Hepatocyte (in vitro differentiated cells): ENCODE measurements around the gene TMEM25. TPM values are rescaled to one million over a fixed set of nuclear protein-coding genes. Genes with fewer than 3 reads are reported as not detected.

ENCODE experiments used
- DNase-seq: peaks from one replicate; pipeline ENCODE4 v3.0.0-alpha.2; 2016; ENCODE audit warnings: low spot score
- H2AFZ ChIP-seq: fragments of 200-600 bp; sonication (generic); 2 replicates; pipeline ENCODE4 v1.6.0; 2016; ENCODE audit warnings: antibody characterized with exemption, mild to moderate bottlenecking
- H3K27ac ChIP-seq: fragments of 200-600 bp; sonication (generic); 2 replicates; pipeline ENCODE4 v1.5.1; 2016; ENCODE audit warnings: mild to moderate bottlenecking
- H3K27me3 ChIP-seq: fragments of 200-600 bp; sonication (generic); 2 replicates; pipeline ENCODE4 v1.6.1; 2016
- H3K36me3 ChIP-seq: fragments of 200-600 bp; sonication (generic); replicated peaks from 2 replicates; pipeline ENCODE4 v1.5.1; 2016; ENCODE audit warnings: low read depth; ENCODE audit not compliant: insufficient read depth
- H3K4me1 ChIP-seq: fragments of 200-600 bp; sonication (generic); 2 replicates; pipeline ENCODE4 v1.5.1; 2016; ENCODE audit warnings: mild to moderate bottlenecking, moderate library complexity; ENCODE audit not compliant: insufficient read depth
- H3K4me2 ChIP-seq: fragments of 200-600 bp; sonication (generic); 2 replicates; pipeline ENCODE4 v1.6.0; 2016
- H3K4me3 ChIP-seq: fragments of 200-600 bp; sonication (generic); 2 replicates; pipeline ENCODE4 v1.5.1; 2016; ENCODE audit warnings: mild to moderate bottlenecking
- H3K79me2 ChIP-seq: fragments of 200-600 bp; sonication (generic); 2 replicates; pipeline ENCODE4 v1.6.0; 2017; ENCODE audit warnings: mild to moderate bottlenecking
- H3K9me2 ChIP-seq: fragments of 200-600 bp; sonication (generic); replicated peaks from 2 replicates; pipeline ENCODE4 v1.6.0; 2017; ENCODE audit warnings: mild to moderate bottlenecking; ENCODE audit not compliant: insufficient read depth
- H3K9me3 ChIP-seq: fragments of 200-600 bp; sonication (generic); 2 replicates; pipeline ENCODE4 v1.5.1; 2016; ENCODE audit warnings: low read depth, mild to moderate bottlenecking
- H4K20me1 ChIP-seq: fragments of 200-600 bp; sonication (generic); 2 replicates; pipeline ENCODE4 v1.6.0; 2016; ENCODE audit warnings: mild to moderate bottlenecking; ENCODE audit not compliant: insufficient read depth, poor library complexity, severe bottlenecking
- CTCF ChIP-seq: fragments of 200-600 bp; sonication (generic); IDR thresholded peaks from 2 replicates; pipeline ENCODE4 v1.5.1; 2016; ENCODE audit warnings: antibody characterized with exemption, mild to moderate bottlenecking; ENCODE audit not compliant: poor library complexity
- EZH2 ChIP-seq: fragments of 200-600 bp; sonication (generic); IDR thresholded peaks from 2 replicates; pipeline ENCODE4 v1.6.1; 2016; ENCODE audit warnings: antibody characterized with exemption, mild to moderate bottlenecking, borderline replicate concordance
- EZH2phosphoT487 ChIP-seq: fragments of 200-600 bp; sonication (generic); IDR thresholded peaks from one replicate; pipeline ENCODE4 v1.6.1; 2018; ENCODE audit warnings: antibody characterized with exemption, mild to moderate bottlenecking, low read depth, moderate library complexity; ENCODE audit not compliant: unreplicated experiment, severe bottlenecking
- WGBS: methylation state at CpG from one replicate; pipeline ENCODE4 v1.1.6; 2016; ENCODE audit warnings: low lambda C conversion rate; ENCODE audit errors: missing lambda C conversion rate; 5-methylcytosine and 5-hydroxymethylcytosine counted together
- polyA plus RNA-seq: library from polyadenylated mRNA; unstranded; fragments of >200 nt; fragmentation: Nextera tagmentation; extraction: Ambion mirVana; gene quantifications from 2 replicates; pipeline ENCODE4 v1.2.1, GENCODE V29; 2016
- total RNA-seq: library from RNA; depleted of rRNA; stranded (reverse); fragments of >200 nt; gene quantifications from 2 replicates; pipeline ENCODE4 v1.2.3, GENCODE V29; 2014

Gene TMEM25
- total and polyA plus RNA-seq, 2 experiments from 2014 or later = 32.3 to 42.9 TPM

GRCh38 chr11:118522571-118523072, 8.4 kb upstream of the TMEM25 start:
- H3K36me3 ChIP-seq = peaks cover 2% of the 10 kb centered on the region
- no peaks in the 10 kb centered on the region for H3K27me3 ChIP-seq
- no peak overlapping the region for H3K4me3 ChIP-seq
- H3K9me3 ChIP-seq = no peaks in the 10 kb centered on the region
- H3K4me1 ChIP-seq = no peaks in the 10 kb centered on the region
- no peaks in the 10 kb centered on the region for H4K20me1 ChIP-seq
- no peak overlapping the region for H2AFZ ChIP-seq
- TF ChIP-seq EZH2 = no peak
- peak; percentile 28 for TF ChIP-seq CTCF
- peak; percentile 41 for DNase-seq
- WGBS = 58% methylated on average over 6 of the region's 6 CpGs
- no peaks in the 10 kb centered on the region for H3K9me2 ChIP-seq
- no peak overlapping the region for H3K4me2 ChIP-seq
- H3K79me2 ChIP-seq = no peaks in the 10 kb centered on the region
- H3K27ac ChIP-seq = no peak overlapping the region

- H3K9me2 ChIP-seq = no peaks in the 10 kb centered on the region
- DNase-seq = no peak
- no peaks in the 10 kb centered on the region for H4K20me1 ChIP-seq
- H3K36me3 ChIP-seq = peaks cover 2% of the 10 kb centered on the region
- H3K4me1 ChIP-seq = no peaks in the 10 kb centered on the region
- H3K79me2 ChIP-seq = no peaks in the 10 kb centered on the region
- TF ChIP-seq EZH2phosphoT487 (no peak), CTCF (no peak), EZH2 (no peak)
- no peaks in the 10 kb centered on the region for H3K27me3 ChIP-seq
- no peak overlapping the region for H3K27ac ChIP-seq
- no peak overlapping the region for H2AFZ ChIP-seq
- H3K9me3 ChIP-seq = no peaks in the 10 kb centered on the region
- H3K4me2 ChIP-seq = no peak overlapping the region
- H3K4me3 ChIP-seq = no peak overlapping the region
Measured at GRCh38 chr11:118524356-118524755, 6.6 kb upstream of the TMEM25 start.

GRCh38 chr11:118524757-118525470, 6.1 kb upstream of the TMEM25 start:
- Histone ChIP-seq H3K79me2 (peaks cover 2% of the 10 kb centered on the region), H4K20me1 (no peaks in the 10 kb centered on the region), H3K9me3 (no peaks in the 10 kb centered on the region), H2AFZ (no peak overlapping the region), H3K36me3 (peaks cover 2% of the 10 kb centered on the region), H3K4me1 (peaks cover 2% of the 10 kb centered on the region), H3K9me2 (no peaks in the 10 kb centered on the region), H3K4me3 (no peak overlapping the region), H3K27ac (no peak overlapping the region), H3K27me3 (no peaks in the 10 kb centered on the region), H3K4me2 (no peak overlapping the region)
- DNase-seq = no peak
- TF ChIP-seq EZH2 (no peak), EZH2phosphoT487 (no peak), CTCF (no peak)
- 97% methylated on average over 6 of the region's 6 CpGs for WGBS
